Suppressor macrophage treated with lipopolysaccharide for 1 hour (primary cell): ENCODE data around the gene CACNA1D.
"Not testable (repeated sequence)": the region's sequence is repeated elsewhere in the genome, so short reads cannot be mapped to it uniquely, and the experiment has no call there.

Experiments
- DNase-seq, 3 donors: peaks; one replicate each; pipeline ENCODE4 v3.0.0-alpha.2; 2020 to 2022

The CACNA1D gene

DNA sequence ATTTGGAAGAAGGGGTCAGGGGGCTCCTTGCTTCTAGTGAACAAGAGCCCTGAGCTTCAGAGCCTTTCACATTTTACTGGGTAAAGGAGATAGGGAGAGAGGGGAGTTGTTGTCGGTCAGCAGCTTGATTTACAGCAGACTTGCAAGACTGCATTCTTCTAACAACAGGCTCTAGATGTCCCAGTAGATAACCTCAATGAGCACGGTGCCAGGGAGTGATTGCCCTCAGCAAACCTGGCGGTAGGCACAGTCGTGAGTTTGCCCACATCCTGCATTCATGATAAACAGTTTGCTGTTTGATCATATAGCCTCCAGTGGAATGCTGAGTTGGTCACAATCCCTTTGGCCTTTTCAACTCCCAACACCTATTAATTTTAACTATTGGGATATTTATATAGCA is 170.4 kb downstream of the CACNA1D start:
- not testable (repeated sequence) for DNase-seq

DNA sequence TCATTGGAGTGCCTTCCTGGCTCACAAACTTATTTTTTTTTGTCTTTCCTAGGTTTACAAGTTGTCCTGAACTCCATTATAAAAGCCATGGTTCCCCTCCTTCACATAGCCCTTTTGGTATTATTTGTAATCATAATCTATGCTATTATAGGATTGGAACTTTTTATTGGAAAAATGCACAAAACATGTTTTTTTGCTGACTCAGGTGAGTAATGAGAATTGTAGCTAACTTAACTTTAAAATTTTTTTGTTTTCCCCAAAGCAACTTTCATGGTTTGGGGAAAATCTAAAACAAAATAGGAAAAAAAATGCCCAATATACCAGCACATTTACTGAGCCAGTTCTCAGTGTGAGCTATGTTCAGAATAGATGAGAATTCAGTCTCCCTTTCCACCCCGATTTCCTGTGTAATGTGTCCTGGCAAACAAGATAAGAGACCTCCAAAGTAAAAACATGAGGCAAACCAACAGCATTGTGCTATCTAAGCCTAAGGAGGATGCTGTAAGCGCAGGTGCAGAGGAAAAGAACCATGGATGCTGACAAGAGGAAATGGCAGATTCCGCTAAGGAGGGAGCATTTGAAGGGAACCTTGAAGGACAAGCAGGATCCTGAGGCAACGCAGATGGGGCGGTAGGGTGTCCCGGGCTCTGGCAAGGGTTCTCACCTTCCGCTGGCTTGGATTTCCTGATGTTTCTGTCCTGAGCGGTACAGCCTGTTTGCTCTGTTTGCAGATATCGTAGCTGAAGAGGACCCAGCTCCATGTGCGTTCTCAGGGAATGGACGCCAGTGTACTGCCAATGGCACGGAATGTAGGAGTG is 171.4 kb downstream of the CACNA1D start:
- no peak for DNase-seq

DNA sequence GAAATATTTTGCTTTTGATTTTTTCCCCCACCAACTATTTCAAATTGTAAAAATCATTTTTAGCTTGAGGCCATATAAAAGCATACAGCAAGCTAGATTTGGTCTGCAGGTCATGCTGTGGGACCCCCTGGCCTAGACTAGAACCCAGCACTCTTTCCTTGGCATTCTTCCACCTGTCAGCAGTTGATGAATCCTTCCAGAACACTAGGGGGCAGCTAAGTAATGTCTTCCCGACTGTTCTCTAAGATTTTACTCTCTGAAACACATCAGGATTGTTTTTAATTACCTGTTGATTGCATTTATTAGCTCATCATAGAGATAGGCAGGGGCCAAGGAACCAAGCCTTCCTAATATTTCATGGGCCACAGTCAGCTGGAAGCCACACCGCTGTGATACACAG is 174.5 kb downstream of the CACNA1D start:
- DNase-seq = peak in 2 of 3 donors; percentile 19 to 21

DNA sequence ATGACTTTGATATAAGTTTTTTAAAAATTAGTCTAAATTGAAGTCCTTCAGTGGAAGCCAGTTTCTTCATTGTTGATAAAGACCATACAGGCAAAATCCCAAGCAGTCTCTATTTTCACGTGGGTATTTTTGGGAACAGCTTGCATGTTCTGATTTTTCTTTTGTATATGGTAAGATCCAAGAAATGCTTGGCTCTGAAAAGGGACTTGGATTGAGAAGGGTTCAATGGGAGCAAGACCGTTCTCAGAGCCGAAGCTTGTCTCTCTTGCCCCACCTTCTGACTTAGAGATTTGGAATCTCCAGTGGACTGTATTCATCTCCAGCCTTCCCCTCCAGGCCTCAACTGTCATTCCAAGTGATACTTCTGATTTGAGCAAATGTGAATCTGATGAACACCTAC is 176.3 kb downstream of the CACNA1D start:
- DNase-seq = no peak

DNA sequence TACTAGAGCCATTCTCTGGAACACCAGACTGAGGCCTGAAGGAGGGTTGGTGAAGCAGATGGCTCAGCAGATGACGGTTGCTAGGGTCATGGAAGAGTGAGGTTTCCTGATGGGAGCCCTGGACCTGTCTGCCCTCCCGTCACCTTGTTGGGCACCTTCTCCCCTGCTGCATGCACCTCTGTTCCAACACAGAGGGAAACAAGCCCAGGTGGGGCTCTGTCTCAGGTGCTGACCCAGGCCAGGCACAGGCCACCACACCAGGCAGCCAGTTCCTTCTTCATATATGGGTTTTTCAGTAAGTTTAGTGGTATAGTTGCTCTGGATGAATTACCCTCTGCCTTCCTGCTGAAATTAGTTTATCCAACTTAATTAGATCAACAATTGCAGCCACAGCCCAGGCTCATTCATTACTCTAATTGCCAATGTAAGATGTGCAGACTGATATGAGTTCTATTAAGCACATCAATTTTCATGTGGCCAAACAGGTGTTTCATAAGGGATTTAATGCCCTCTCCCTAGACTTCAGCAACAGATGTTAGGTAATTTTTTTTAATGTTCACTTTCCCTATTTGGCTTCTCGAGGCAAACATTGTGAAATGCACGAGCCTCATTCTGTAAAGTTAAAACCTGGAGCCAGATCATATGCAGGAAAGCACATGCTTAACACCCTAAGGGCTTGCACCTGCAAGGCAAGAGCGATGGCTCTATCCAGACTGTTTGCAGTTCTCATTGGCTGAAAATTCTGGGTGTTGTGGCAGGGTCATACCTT is 177.0 kb downstream of the CACNA1D start:
- no peak for DNase-seq

DNA sequence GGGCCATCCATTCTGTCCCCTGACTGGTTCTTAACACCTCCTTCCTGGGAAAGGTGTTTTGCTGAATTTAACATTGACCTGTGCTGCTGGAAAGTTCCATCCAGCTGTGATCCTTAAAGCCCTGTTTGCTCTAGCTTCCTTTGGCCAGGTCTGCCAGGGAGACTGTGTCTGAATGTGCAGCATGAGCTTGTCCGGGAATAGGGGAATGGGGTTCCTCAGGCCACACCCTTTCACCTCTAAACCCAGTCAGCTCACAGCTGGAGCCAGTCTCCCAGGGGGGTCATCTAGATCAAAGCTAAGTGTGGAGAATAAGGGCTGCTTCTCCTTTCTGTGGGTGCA is 177.5 kb downstream of the CACNA1D start:
- DNase-seq = no peak

DNA sequence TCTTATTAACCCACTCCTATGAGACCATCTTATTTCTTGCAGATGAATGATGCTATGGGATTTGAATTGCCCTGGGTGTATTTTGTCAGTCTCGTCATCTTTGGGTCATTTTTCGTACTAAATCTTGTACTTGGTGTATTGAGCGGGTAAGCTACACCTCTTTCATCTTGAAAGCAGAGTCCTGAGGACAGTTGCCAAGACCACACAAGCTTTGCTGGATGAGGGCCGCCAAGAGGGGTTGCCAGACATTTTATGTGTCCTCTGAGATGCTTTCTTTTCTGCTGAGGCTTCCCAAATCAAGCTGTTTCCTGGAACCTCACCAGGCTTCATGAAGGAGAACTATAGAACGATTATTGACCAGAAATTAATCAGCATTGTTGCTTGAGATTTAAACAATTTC is 178.6 kb downstream of the CACNA1D start:
- no peak for DNase-seq

DNA sequence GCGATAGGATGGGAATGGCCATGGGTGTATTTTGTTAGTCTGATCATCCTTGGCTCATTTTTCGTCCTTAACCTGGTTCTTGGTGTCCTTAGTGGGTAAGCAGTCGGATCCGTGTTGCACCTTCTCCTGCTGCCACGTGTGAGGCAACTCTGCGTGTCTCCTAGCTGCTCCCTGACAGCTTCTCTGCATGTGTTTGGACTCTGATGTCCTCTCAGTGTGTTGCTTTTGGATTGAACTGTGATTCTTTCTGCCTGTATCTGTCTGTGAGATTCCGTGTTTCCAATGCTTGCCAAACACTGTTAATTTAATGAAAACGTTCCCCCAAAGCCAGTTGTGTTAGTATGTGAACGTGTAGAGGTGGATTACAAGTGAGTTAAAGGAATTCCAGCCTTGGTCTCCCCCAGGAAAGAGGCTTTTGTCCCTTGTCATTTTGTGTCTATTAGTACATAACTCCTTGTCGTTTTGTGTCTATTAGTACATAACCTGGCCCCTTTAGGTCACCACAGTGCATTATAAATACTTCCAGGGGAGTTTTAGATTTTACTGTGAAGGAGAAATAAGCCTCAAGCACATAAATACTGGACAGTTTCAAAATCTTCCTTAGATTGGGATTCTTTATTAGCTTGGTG is 179.4 kb downstream of the CACNA1D start:
- no peak for DNase-seq

DNA sequence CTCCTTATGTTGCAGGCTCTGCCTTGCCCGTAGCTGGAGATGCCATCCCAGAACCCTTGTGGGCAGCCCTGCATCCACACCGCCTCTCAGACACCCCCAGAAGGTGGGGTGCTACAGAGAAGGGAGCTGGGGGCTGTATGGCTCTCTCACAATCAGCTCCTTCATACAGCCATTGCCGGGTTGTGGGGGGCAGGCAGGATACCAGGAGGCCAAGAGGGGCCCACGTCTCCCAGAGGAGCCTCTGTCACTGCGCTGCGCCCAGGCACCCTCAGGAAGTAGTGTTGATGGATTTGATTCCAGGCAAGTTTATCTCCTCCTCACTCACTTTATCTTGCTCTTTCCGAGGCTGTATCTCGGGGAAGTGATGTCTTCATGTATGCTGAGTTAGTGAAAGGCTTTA is 180.2 kb downstream of the CACNA1D start:
- DNase-seq = no peak

DNA sequence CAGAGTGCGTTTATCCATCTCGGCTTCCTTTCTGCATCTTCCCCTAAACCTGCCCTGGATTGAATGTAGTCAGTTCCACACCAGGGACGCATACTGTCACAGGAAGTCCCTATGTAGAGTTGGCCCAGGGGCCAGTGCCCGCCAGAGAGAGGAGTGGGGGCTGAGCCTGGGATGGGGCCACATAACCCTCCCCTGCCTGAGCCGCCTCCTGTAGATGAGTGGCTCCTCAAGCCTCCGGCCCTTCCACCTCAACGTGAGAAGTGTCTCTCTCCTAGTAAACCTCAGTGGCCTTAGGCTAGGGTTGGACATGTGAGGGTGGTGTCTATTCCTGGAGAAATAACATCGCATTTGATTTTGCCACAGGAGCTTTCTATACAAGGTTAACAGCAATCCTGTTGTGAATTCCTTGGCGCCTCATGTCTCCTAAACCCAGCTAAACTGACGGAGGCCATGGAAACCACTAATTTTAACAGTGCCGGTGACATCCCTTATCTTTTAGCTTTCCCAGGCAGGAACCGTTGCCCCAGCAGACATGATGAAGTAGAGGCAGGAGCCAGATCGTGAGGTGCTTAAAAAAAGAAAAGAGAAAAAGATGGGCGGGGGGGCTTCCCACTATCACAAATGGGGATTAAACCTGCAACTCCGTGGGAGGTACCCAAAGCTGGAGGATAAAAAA is 180.7 kb downstream of the CACNA1D start:
- no peak for DNase-seq

DNA sequence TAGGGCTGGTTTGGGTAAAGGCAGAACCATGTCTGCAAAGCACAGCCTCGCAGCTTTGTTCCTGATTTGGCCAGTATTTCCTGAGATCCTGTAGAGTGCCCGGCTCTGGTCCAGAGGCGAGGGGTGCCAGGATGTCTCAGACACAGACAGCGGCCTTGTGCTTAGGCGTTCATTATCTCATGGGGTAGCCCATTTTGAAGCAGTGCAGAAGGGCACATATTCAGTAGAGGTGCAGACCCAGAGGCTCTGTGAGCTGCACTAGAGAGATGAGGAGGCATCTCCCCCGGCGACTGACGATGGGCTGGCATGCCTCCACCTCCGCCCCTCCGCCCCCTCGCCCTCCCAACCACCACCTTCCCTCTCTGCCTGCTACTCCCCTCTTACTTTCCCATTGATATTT is 181.5 kb downstream of the CACNA1D start:
- DNase-seq = no peak

DNA sequence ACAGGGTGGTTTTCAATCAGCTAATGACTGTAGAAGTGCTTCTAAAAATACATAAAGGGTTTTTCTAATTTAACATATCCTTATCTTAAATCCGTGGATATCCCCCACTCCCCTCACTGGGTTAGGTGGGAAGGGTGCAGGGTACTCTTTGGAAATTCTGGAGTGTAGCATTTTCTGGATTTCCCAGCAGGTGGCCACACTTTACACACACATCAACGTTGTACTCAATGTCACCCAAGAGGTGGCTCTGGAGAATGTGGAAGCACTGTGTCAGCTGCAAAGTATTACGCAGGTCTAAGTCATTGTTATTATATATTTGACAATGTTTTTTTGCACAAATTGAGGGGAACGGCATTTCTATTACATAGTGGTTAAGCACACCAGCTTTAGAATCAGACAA is 183.0 kb downstream of the CACNA1D start:
- peak in 2 of 3 donors; percentile 8 to 18 for DNase-seq

DNA sequence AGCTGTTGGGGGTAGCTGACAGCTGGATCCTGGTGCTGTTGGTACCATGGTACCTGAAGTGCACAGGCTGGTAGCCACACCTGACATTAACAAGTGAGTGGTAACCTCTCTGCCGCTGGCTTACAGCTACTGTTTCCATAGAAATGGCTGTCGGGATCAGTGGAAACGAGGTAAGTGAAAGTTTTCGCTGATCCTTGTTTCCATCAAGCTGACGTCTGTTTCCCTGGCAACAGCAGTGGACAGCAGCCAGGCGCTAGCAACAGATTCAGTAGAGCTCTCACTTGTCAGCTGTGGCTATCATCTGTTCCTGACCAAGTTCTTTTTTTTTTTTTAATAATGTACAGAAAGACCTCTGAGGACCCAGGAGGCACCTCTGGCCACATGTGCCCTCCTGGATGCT is 185.6 kb downstream of the CACNA1D start:
- no peak for DNase-seq

DNA sequence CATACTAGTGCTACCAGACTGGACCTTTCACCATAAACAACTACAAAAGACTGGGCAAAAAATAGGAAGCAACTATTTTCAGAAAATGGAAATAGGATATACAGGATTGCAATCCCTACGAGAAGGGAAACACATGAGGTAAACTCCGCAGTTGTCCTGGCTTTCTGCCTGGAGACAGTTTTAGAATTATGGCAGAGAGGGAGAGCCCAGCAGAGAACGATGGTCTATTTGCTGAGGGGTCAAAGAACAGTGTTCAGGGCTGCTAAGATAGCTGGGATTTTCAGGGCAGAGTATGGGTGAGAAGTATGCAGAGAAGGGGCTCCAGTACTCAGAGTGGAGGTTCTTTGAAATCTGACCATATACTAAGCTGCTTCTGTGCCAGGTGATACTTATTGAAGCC is 188.4 kb downstream of the CACNA1D start:
- no peak for DNase-seq

DNA sequence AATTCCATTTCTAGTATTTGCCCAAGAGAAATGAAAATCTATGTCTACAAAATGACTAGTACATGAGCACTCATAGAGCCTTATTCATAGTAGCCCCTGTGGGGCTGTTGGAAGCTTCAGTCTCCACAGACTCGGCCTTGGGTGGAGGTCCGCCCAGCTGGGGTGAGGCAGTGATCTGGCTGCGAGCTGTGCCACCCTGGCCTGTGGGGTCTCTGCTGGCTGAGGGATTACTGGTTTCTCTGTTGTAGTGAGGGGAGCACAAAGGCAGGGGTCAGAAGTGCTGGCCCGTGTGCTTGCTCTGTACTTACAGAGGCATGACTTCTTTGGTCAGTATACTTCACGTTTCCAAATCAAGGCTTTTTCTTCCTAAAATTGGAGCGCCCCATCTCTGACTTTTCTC is 193.7 kb downstream of the CACNA1D start:
- no peak for DNase-seq

DNA sequence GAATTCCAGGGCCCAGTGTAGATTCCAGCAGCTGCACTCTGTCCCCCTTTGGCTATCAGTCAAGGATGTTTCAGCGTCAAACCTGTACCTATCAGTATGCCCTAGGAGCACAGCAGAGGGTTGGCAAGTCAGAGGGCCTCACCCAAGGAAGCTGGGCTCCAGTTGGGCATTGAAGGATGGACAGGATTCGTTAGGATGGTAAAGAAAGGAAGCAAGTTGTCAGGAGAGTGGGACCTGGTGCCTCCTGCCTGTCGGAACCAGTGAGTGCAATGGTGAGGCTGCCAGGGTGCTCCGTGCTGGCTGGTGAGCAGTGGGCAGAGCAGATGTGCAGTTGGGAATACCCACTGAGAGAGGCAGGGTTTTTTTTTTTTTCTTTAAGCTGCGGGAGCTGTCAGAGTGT is 194.6 kb downstream of the CACNA1D start:
- no peak for DNase-seq

DNA sequence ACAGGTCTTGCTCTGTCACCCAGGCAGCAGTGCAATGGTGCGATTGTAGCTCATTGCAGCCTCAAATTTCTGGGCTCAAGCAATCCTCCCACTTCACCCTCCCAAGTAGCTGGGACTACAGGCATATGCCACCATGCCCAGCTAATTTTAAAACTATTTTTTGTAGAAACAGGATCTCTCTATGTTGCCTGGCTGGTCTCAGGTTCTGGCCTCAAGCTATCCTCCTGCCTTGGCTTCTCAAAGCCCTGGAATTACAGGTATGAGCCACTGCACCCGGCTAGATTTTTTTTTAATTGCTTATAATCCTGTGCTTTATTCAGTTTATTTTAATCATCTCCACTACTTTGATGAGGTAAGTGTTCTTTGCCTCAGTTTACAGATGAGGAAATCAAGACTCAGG is 195.3 kb downstream of the CACNA1D start:
- DNase-seq = no peak

DNA sequence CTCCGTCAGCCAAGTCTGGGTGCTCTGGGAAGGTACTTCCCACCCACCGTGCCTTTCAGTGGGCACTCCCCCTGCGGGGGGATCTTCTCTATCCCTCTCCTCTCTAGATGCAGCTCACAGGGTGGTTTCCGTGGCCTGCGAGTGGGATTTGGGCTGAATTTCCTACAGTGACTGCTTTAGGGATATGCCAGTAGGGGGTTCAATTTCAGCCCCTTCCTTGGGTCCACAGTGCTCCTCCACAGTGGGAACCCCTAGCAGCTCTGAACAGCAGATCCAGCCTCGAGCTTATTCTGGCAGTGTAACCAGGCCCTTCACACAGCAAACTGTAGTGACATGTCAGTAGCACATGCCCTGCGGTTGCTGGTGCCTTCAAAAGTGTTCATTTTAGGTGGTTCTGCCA is 196.1 kb downstream of the CACNA1D start:
- DNase-seq = no peak

DNA sequence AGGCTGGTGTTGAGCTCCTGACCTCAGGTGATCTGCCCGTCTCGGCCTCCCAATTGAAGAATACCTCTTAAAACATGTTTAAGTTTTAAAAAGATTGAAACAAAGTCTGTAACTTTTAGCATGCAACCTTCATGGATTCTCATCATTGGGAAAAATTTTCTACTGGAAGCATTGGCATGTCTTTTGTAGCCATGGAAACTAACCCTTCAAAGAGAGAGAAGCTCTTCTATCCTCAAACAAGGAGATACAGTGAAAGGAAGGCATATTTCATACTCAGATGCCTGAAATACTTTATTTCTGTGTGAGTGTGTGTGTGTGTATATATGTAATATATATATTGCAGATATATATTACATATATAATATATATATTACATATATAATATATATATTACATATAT is 196.9 kb downstream of the CACNA1D start:
- no peak for DNase-seq

DNA sequence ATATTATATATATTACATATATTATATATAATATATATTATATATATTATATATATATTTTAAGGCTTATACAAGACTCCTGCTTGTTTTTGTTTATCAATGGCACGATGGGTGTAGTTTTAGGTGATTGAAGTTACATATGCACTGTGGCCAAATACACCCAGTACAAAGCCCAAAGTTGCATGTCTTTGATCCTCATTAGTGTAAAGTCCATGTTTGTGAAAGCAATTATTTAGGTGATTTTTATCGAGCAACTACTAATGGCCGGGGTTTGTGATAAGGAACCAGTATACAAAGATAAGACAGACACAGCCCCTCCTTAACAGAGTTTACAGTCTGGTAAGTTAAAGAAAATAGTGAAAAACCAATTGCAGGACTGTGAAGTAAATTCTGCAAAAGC is 197.5 kb downstream of the CACNA1D start:
- no peak for DNase-seq

DNA sequence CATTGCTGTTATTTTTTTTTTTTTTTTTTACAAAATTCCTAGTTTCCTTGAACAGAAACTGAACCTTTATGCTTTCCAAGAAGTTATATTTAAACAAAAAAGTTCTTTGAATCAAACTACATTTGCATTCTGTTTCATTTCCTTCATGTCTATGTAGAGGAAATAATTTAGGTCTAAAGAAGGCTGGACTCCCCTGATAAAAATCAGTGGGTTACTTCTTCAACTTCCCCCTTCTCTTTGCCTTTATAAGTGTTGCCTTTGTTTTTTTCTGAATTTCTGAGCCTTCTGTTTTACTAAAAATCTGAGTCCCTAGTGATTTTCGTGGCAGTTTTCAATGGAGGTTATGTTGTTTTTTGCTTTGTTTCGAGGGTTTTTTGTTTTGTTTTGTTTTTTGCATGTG is 199.0 kb downstream of the CACNA1D start:
- DNase-seq = no peak

DNA sequence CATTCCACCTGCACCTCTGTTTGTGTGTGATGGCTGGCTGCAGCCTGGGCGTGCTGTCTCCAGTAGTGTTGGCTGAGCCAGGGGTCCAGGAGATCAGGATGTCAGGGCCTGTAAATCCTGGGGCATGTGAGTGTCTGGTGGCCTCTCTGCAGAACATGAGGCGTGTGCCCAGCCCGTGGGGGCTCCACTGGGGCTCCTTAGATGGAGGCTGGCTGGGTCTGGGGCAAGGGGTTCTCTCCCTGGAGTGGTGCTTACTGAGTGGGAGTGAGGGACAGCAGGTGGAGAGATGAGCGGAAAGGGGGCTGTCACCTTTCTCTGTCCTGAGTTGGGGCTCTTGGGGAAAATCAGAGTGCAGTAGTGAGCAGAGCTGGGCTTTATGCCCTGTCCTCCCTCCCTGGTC is 199.6 kb downstream of the CACNA1D start:
- DNase-seq = no peak

DNA sequence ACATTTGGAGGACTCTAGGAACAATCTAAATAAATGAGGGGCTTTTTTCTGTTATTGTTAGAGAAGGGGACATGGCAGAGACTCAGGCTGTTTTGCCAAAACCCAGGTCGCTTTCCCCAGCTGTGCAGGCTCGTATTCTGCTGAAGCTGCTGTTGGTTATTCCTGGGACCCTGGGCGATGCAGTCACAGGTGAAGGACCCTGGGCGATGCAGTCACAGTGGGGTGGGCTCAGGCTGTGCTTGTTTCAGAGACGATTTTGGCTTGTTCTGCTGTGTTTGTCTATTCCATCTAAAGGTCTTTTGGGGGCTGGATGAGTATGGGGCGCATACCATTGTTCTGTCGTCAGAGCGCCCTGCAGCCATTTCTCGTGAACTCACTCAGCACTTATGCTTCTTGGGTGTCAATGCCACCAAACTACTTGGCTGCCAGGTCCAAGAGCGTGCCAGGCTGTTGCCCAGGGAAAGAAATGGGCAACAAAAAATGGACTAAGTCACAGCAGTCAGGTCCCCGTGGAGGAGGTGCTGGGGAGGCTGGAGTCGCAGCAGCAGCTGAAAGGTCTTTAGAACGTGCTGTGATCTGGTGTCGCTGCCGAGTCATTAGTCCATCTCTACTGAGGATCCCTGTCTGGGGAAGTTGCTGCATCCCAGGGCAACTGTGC is 200.4 kb downstream of the CACNA1D start:
- no peak for DNase-seq
